Heart left ventricle (tissue), 16 donors: ENCODE measurements around the gene LRRC55. TPM values are rescaled to one million over a fixed set of nuclear protein-coding genes. Genes with fewer than 3 reads are reported as not detected.

Source experiments
- ATAC-seq, 4 donors: fragments of 200-7000 bp; cut with Tn5 transposase; one replicate each; pipeline ENCODE4 v1.9.1; 2020 to 2022; ENCODE audit warnings: moderate library complexity in 4 of 4, mild to moderate bottlenecking in 3 of 4, moderate number of reproducible peaks in 1 of 4
- DNase-seq, 5 donors: peaks; one replicate each; pipeline ENCODE4 v3.0.0-alpha.2; 2020
- H3K27ac ChIP-seq, 12 donors: fragments of 200-600 bp; sonication (generic) in 4 of 12; one replicate each; pipeline versions ENCODE4 v1.5.0 to v1.8.0; 2016 to 2022; ENCODE audit warnings: mild to moderate bottlenecking in 2 of 12
- H3K27me3 ChIP-seq, 9 donors: fragments of 200-600 bp; sonication (generic) in 2 of 9; one replicate each; pipeline versions ENCODE4 v1.5.1 to v1.8.0; 2016 to 2022; ENCODE audit warnings: mild to moderate bottlenecking in 3 of 9
- H3K36me3 ChIP-seq, 9 donors: fragments of 200-600 bp; sonication (generic) in 2 of 9; one replicate each; pipeline versions ENCODE4 v1.5.0 to v1.8.0; 2018 to 2022; ENCODE audit warnings: mild to moderate bottlenecking in 2 of 9
- H3K4me1 ChIP-seq, 12 donors: fragments of 200-600 bp; sonication (generic) in 4 of 12; one replicate each; pipeline versions ENCODE4 v1.5.0 to v1.8.0; 2016 to 2022; ENCODE audit warnings: mild to moderate bottlenecking in 3 of 12
- H3K4me3 ChIP-seq, 12 donors: fragments of 200-600 bp; sonication (generic) in 4 of 12; one replicate each; pipeline versions ENCODE4 v1.5.0 to v1.8.0; 2017 to 2022; ENCODE audit warnings: mild to moderate bottlenecking in 9 of 12, moderate library complexity in 4 of 12
- H3K9me3 ChIP-seq, 12 donors: fragments of 200-600 bp; sonication (generic) in 4 of 12; one replicate each; pipeline versions ENCODE4 v1.5.0 to v1.8.0; 2016 to 2022; ENCODE audit warnings: mild to moderate bottlenecking in 1 of 12
- POLR2A ChIP-seq, 2 donors: fragments of 450-650 bp; IDR thresholded peaks; one replicate each; pipeline ENCODE4 v1.6.1; 2017; ENCODE audit warnings: antibody characterized with exemption in 2 of 2, mild to moderate bottlenecking in 2 of 2, moderate library complexity in 2 of 2
- WGBS, 4 donors: extraction: QIAGEN DNeasy Blood & Tissue Kit in 2 of 4; methylation state at CpG; one replicate each; pipeline versions ENCODE4 v1.1.5 to v1.1.7; 2013 to 2018; 5-methylcytosine and 5-hydroxymethylcytosine counted together
- intact Hi-C, 10 donors: fragments of 100-400 bp; cut with DNase I; formaldehyde crosslinking; loops; one replicate each; pipeline versions ENCODE4 v1.11.1 to v1.14.2; 2022
- polyA plus RNA-seq, 2 donors: library from polyadenylated mRNA; stranded (reverse); fragments of 200-250 nt; gene quantifications; one replicate each; pipeline ENCODE4 v1.2.3, GENCODE V29; 2013
- total RNA-seq, 9 donors: library from RNA; depleted of rRNA in 2 of 9; stranded (reverse); fragments of >200 nt in 2 of 9; fragmentation: NEBNext Ultra II Directional in 3 of 9; extraction: Animal tissue kit (Norgen Biotek cat#: 25700) in 3 of 9; gene quantifications; one replicate each; pipeline versions ENCODE4 v1.1.0 to v1.2.4, GENCODE V29; 2016 to 2023
- TF ChIP-seq, protein P1 (sequence below), 12 donors: fragments of 200-600 bp; sonication (generic) in 4 of 12; IDR thresholded peaks; one replicate each; pipeline versions ENCODE4 v1.5.0 to v1.8.0; 2018 to 2022; ENCODE audit warnings: antibody characterized with exemption in 12 of 12, mild to moderate bottlenecking in 5 of 12
- donor health status: ischemic (EF 13 %, LVEDD 7.1; RV severe dilation, severe dysfunction).
- donor health status: healthy with polysubstance abuse.
- donor health status: DM: no; HTN: yes; CAD: no.
- donor health status: DM: no; HTN: no; CAD: no.
- donor health status: ischemic (EF 25% LVEDD 6.9; RV normal size, moderate dysfunction).
- donor health status: ischemic (EF 25% LVEDD 5.7; RV mildly dilated, moderate dysfunction).
- donor health status: healthy.
- donor health status: DM: yes; HTN: yes; CAD: no.
- donor health status: ischemic (EF 35%, LVEDD 5.7; RV mildly dilated, moderate dysfunction).
- donor health status: nonischemic (EF 11% LVEDD 7.7; RV severe dilation, severe dysfunction).
- donor health status: DM: yes; HTN: yes; CAD: no.
- donor health status: PGD.
- donor health status: ischemic (EF 29% LVEDD 5.4; RV normal size, mild dysfunction).
- donor health status: nonischemic (EF 23%, LVEDD 6.1; RV moderate dilation, normal function).

The LRRC55 gene
- total and polyA plus RNA-seq, 11 donors = 0.07 to 1.1 (median 0.26) TPM; not detected in 3

DNA sequence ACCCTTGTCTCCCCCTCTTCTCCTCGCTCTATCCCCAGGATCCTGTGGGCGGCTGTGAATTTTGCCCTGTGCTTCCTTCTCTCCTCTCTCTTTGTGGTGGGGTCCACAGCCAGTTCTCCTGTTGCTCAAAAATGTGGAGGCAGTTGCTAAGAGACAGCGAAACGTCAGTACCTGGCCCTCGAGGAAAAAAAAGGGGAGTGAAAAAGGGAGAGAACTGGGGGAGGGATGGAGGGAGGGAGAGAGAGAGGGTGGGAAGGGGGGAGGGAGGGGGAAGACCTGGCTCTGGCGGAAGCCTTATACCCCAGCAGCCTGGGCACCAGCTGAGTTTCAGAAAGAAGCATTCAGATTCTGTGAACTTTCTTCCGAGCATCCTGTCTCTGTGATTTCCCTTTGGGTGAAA lies 2.1 kb upstream of the LRRC55 start:
- no peak overlapping the region for H3K27ac ChIP-seq
- H3K36me3 ChIP-seq = no peaks in the 10 kb centered on the region
- TF ChIP-seq, protein P1, sequence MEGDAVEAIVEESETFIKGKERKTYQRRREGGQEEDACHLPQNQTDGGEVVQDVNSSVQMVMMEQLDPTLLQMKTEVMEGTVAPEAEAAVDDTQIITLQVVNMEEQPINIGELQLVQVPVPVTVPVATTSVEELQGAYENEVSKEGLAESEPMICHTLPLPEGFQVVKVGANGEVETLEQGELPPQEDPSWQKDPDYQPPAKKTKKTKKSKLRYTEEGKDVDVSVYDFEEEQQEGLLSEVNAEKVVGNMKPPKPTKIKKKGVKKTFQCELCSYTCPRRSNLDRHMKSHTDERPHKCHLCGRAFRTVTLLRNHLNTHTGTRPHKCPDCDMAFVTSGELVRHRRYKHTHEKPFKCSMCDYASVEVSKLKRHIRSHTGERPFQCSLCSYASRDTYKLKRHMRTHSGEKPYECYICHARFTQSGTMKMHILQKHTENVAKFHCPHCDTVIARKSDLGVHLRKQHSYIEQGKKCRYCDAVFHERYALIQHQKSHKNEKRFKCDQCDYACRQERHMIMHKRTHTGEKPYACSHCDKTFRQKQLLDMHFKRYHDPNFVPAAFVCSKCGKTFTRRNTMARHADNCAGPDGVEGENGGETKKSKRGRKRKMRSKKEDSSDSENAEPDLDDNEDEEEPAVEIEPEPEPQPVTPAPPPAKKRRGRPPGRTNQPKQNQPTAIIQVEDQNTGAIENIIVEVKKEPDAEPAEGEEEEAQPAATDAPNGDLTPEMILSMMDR (IDR thresholded peaks at IDR 0.05) = no peak
- no peak for TF ChIP-seq POLR2A (IDR thresholded peaks at IDR 0.05)
- H3K27me3 ChIP-seq = peaks cover 0 to 12% (median 4%) of the 10 kb centered on the region in 9 donors
- no peak for DNase-seq
- peaks cover 0 to 5% (median 0%) of the 10 kb centered on the region in 12 donors for H3K4me1 ChIP-seq
- WGBS, 4 donors = 53 to 66% (median 63%) methylated on average over 7 of the region's 7 CpGs
- H3K4me3 ChIP-seq = no peak overlapping the region
- intact Hi-C loops = no loop called here
- no peak for ATAC-seq
- no peaks in the 10 kb centered on the region for H3K9me3 ChIP-seq

GRCh38 chr11:57180081-57180561 lies 1.6 kb upstream of the LRRC55 start:
- Histone ChIP-seq H3K27me3 (peaks cover 0 to 12% (median 4%) of the 10 kb centered on the region in 9 donors), H3K4me3 (no peak overlapping the region), H3K4me1 (peaks cover 0 to 5% (median 0%) of the 10 kb centered on the region in 12 donors), H3K36me3 (no peaks in the 10 kb centered on the region), H3K27ac (no peak overlapping the region), H3K9me3 (no peaks in the 10 kb centered on the region)
- ATAC-seq (no peak), DNase-seq (no peak)
- 24 to 43% (median 42%) methylated on average over 24 of the region's 24 CpGs for WGBS, 4 donors
- intact Hi-C loops = no loop called here
- TF ChIP-seq, protein P1 (IDR thresholded peaks at IDR 0.05) = no peak
- no peak for TF ChIP-seq POLR2A (IDR thresholded peaks at IDR 0.05)

GRCh38 chr11:57180964-57181363 lies 789 bp upstream of the LRRC55 start:
- H3K4me3 ChIP-seq = no peak overlapping the region
- DNase-seq (no peak), ATAC-seq (no peak)
- H3K4me1 ChIP-seq = peaks cover 0 to 5% (median 0%) of the 10 kb centered on the region in 12 donors
- no peaks in the 10 kb centered on the region for H3K36me3 ChIP-seq
- H3K27me3 ChIP-seq = peaks cover 0 to 12% (median 4%) of the 10 kb centered on the region in 9 donors
- H3K9me3 ChIP-seq = no peaks in the 10 kb centered on the region
- intact Hi-C loops = no loop called here
- 53 to 71% (median 65%) methylated on average over 2 of the region's 2 CpGs for WGBS, 4 donors
- no peak for TF ChIP-seq POLR2A (IDR thresholded peaks at IDR 0.05)
- TF ChIP-seq, protein P1 (IDR thresholded peaks at IDR 0.05) = no peak
- H3K27ac ChIP-seq = no peak overlapping the region

GRCh38 chr11:57182896-57183295 lies 1.1 kb downstream of the LRRC55 start:
- H3K4me1 ChIP-seq = peaks cover 0 to 5% (median 0%) of the 10 kb centered on the region in 12 donors
- ATAC-seq = no peak
- DNase-seq = no peak
- no peak overlapping the region for H3K4me3 ChIP-seq
- 83 to 86% (median 85%) methylated on average over 3 of the region's 3 CpGs for WGBS, 4 donors
- no peaks in the 10 kb centered on the region for H3K36me3 ChIP-seq
- no peak for TF ChIP-seq POLR2A (IDR thresholded peaks at IDR 0.05)
- TF ChIP-seq, protein P1 (IDR thresholded peaks at IDR 0.05) = no peak
- intact Hi-C loops = no loop called here
- H3K27me3 ChIP-seq = peaks cover 0 to 12% (median 4%) of the 10 kb centered on the region in 9 donors
- H3K9me3 ChIP-seq = no peaks in the 10 kb centered on the region
- H3K27ac ChIP-seq = no peak overlapping the region
